Measurements from ENCODE around the gene DUSP7. TPM values are rescaled to one million over a fixed set of nuclear protein-coding genes. Genes with fewer than 3 reads are reported as not detected.

The DUSP7 gene
- total RNA-seq, 1 experiment from 2014 or later: 20.1 TPM

- Histone ChIP-seq H3K4me3 (ENCODE audit: low read depth, low read length, poor library complexity, severe bottlenecking) (no peak overlapping the region), H3K4me1 (ENCODE audit: insufficient read depth, low read length, poor library complexity, severe bottlenecking) (peaks cover 10% of the 10 kb centered on the region), H3K27ac (ENCODE audit: low read depth, low read length, poor library complexity, severe bottlenecking) (no peak overlapping the region), H3K36me3 (ENCODE audit: insufficient read depth, low read length, poor library complexity, severe bottlenecking) (no peaks in the 10 kb centered on the region), H3K27me3 (replicated peaks; ENCODE audit: insufficient read depth, low read depth, low read length, poor library complexity) (no peaks in the 10 kb centered on the region), H3K9me3 (ENCODE audit: low read depth, low read length, poor library complexity, severe bottlenecking) (no peaks in the 10 kb centered on the region)
- no peak for DNase-seq (ENCODE audit: low spot score)
- ChIA-PET POLR2A (ENCODE audit: low non-redundant PET) (no interaction called here), CTCF (no interaction called here)
- TF ChIP-seq CTCF (conservative IDR thresholded peaks at IDR 0.05; ENCODE audit: low read depth, low read length) (no peak), EZH2 (IDR thresholded peaks at IDR 0.05; ENCODE audit: borderline replicate concordance, low read depth, low read length, poor library complexity, severe bottlenecking) (no peak)
- intact Hi-C loops (cut with micrococcal nuclease; ENCODE audit: unreplicated experiment): no loop called here
- BruUV-seq (replicated peaks): no TSS peak
These were observed 35.6 kb downstream of the DUSP7 start for GRCh38 chr3:52020796-52021195.

GRCh38 chr3:52019352-52020080 is 36.9 kb downstream of the DUSP7 start:
- TF ChIP-seq EZH2 (IDR thresholded peaks at IDR 0.05; ENCODE audit: borderline replicate concordance, low read depth, low read length, poor library complexity, severe bottlenecking) (no peak), CTCF (conservative IDR thresholded peaks at IDR 0.05; ENCODE audit: low read depth, low read length) (no peak)
- H3K27me3 ChIP-seq (replicated peaks; ENCODE audit: insufficient read depth, low read depth, low read length, poor library complexity): no peaks in the 10 kb centered on the region
- no peak overlapping the region for H3K27ac ChIP-seq (ENCODE audit: low read depth, low read length, poor library complexity, severe bottlenecking)
- no peak overlapping the region for H3K4me3 ChIP-seq (ENCODE audit: low read depth, low read length, poor library complexity, severe bottlenecking)
- no peaks in the 10 kb centered on the region for H3K9me3 ChIP-seq (ENCODE audit: low read depth, low read length, poor library complexity, severe bottlenecking)
- H3K36me3 ChIP-seq (ENCODE audit: insufficient read depth, low read length, poor library complexity, severe bottlenecking): no peaks in the 10 kb centered on the region
- BruUV-seq (replicated peaks): no TSS peak
- intact Hi-C loops (cut with micrococcal nuclease; ENCODE audit: unreplicated experiment): no loop called here
- ChIA-PET CTCF (no interaction called here), POLR2A (ENCODE audit: low non-redundant PET) (no interaction called here)
- H3K4me1 ChIP-seq (ENCODE audit: insufficient read depth, low read length, poor library complexity, severe bottlenecking): peaks cover 10% of the 10 kb centered on the region
- no peak for DNase-seq (ENCODE audit: low spot score)

GRCh38 chr3:52018319-52019000 is 37.9 kb downstream of the DUSP7 start:
- intact Hi-C loops (cut with micrococcal nuclease; ENCODE audit: unreplicated experiment): no loop called here
- Histone ChIP-seq H3K4me3 (ENCODE audit: low read depth, low read length, poor library complexity, severe bottlenecking) (no peak overlapping the region), H3K36me3 (ENCODE audit: insufficient read depth, low read length, poor library complexity, severe bottlenecking) (no peaks in the 10 kb centered on the region), H3K27me3 (replicated peaks; ENCODE audit: insufficient read depth, low read depth, low read length, poor library complexity) (no peaks in the 10 kb centered on the region), H3K4me1 (ENCODE audit: insufficient read depth, low read length, poor library complexity, severe bottlenecking) (peaks cover 10% of the 10 kb centered on the region), H3K27ac (ENCODE audit: low read depth, low read length, poor library complexity, severe bottlenecking) (no peak overlapping the region), H3K9me3 (ENCODE audit: low read depth, low read length, poor library complexity, severe bottlenecking) (no peaks in the 10 kb centered on the region)
- ChIA-PET CTCF (no interaction called here), POLR2A (ENCODE audit: low non-redundant PET) (no interaction called here)
- TF ChIP-seq CTCF (conservative IDR thresholded peaks at IDR 0.05; ENCODE audit: low read depth, low read length): no peak
- TF ChIP-seq EZH2 (IDR thresholded peaks at IDR 0.05; ENCODE audit: borderline replicate concordance, low read depth, low read length, poor library complexity, severe bottlenecking): no peak
- BruUV-seq (replicated peaks): no TSS peak
- DNase-seq (ENCODE audit: low spot score): no peak

Data from A673 (cell line).